Endodermal cell (in vitro differentiated cells): ENCODE results near the gene RGS16. TPM values are rescaled to one million over a fixed set of nuclear protein-coding genes. Genes with fewer than 3 reads are reported as not detected.

Source experiments
- DNase-seq: peaks from one replicate; pipeline ENCODE4 v3.0.0-alpha.2; 2017
- H3K27ac ChIP-seq: 2 replicates; pipeline ENCODE4 v1.5.1; 2013; ENCODE audit warnings: mild to moderate bottlenecking, low read depth, low read length, moderate library complexity
- H3K27me3 ChIP-seq: 2 replicates; pipeline ENCODE4 v1.6.1; 2013; ENCODE audit warnings: mild to moderate bottlenecking, low read length, moderate library complexity; ENCODE audit not compliant: insufficient read depth, control insufficient read depth, poor library complexity, severe bottlenecking
- H3K36me3 ChIP-seq: 2 replicates; pipeline ENCODE4 v1.7.0; 2013; ENCODE audit warnings: mild to moderate bottlenecking, low read length, moderate library complexity; ENCODE audit not compliant: control insufficient read depth, insufficient read depth
- H3K4me1 ChIP-seq: one replicate; pipeline ENCODE4 v1.7.0; 2013; ENCODE audit warnings: low read length; ENCODE audit not compliant: control insufficient read depth, insufficient read depth
- H3K4me3 ChIP-seq: 2 replicates; pipeline ENCODE4 v1.5.1; 2013; ENCODE audit warnings: mild to moderate bottlenecking, low read length, moderate library complexity
- H3K9ac ChIP-seq: 2 replicates; pipeline ENCODE4 v1.6.1; 2013; ENCODE audit warnings: mild to moderate bottlenecking, low read length, moderate library complexity; ENCODE audit not compliant: poor library complexity, severe bottlenecking; ENCODE audit errors: extremely low read depth
- H3K9me3 ChIP-seq: 2 replicates; pipeline ENCODE4 v1.6.1; 2013; ENCODE audit warnings: mild to moderate bottlenecking, low read length, moderate library complexity; ENCODE audit not compliant: control insufficient read depth
- H3K27ac Mint-ChIP-seq: 2 replicates; pipeline ENCODE4 v1.8.0; 2020; ENCODE audit warnings: mixed read lengths
- H3K27me3 Mint-ChIP-seq: 2 replicates; pipeline ENCODE4 v1.8.0; 2021; ENCODE audit warnings: mild to moderate bottlenecking, mixed read lengths; ENCODE audit not compliant: insufficient read depth
- H3K36me3 Mint-ChIP-seq: 2 replicates; pipeline ENCODE4 v1.8.0; 2020; ENCODE audit warnings: low read depth, mixed read lengths
- H3K4me1 Mint-ChIP-seq: 2 replicates; pipeline ENCODE4 v1.8.0; 2020; ENCODE audit warnings: mixed read lengths
- H3K4me3 Mint-ChIP-seq: 2 replicates; pipeline ENCODE4 v1.8.0; 2020; ENCODE audit warnings: mild to moderate bottlenecking, moderate library complexity, mixed read lengths
- H3K9me3 Mint-ChIP-seq: 2 replicates; pipeline ENCODE4 v1.8.0; 2020; ENCODE audit warnings: mild to moderate bottlenecking, mixed read lengths
- CTCF ChIP-seq: fragments of 200-600 bp; sonication (generic); conservative IDR thresholded peaks from 2 replicates; pipeline ENCODE4 v1.5.0; 2021; ENCODE audit warnings: antibody characterized with exemption, mild to moderate bottlenecking
- WGBS, 2 experiments: methylation state at CpG; one replicate each; pipeline versions ENCODE4 v1.1.5 to v1.1.7; 2013; ENCODE audit warnings: missing lambda C conversion rate in 2 of 2, mixed read lengths in 1 of 2; ENCODE audit not compliant: insufficient coverage in 1 of 2, insufficient read length in 1 of 2; 5-methylcytosine and 5-hydroxymethylcytosine counted together
- total RNA-seq, 2 donors: library from RNA; stranded (reverse); fragmentation: NEBNext Ultra II Directional in 1 of 2; extraction: Animal tissue kit (Norgen Biotek cat#: 25700) in 1 of 2; gene quantifications; 2 replicates in 1 of 2; 3 replicates in 1 of 2; pipeline ENCODE4 v1.2.1, GENCODE V29; 2021

The RGS16 gene
- total RNA-seq, 2 donors from 2014 or later: 14.8 to 19.4 TPM

DNA sequence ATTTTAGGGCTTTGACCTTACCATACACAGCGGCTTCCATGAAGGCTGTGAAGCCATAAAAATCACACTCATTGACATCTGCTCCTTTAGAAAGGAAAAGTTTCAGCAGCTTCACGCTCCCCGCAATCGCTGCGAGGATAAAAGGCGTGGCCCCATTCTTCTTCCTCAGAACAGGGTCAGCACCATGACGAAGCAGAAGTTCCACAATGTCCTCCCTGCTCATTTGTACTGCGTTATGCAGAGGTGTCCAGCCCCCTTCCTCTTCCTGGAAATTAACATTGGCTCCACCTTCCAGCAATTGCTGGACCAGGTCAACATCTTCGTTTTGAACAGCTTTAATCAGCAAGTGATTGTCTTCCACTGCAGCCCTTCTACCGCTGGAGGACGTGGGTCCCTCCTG is 17.8 kb downstream of the RGS16 start:
- no peaks in the 10 kb centered on the region for H3K36me3 Mint-ChIP-seq
- H3K9me3 Mint-ChIP-seq: no peaks in the 10 kb centered on the region
- H3K9ac ChIP-seq: no peak overlapping the region
- no peak for DNase-seq
- H3K27me3 Mint-ChIP-seq: no peaks in the 10 kb centered on the region
- H3K4me1 Mint-ChIP-seq: peaks cover 13% of the 10 kb centered on the region
- H3K36me3 ChIP-seq: no peaks in the 10 kb centered on the region
- H3K27me3 ChIP-seq: no peaks in the 10 kb centered on the region
- H3K4me3 ChIP-seq: no peak overlapping the region
- H3K9me3 ChIP-seq: no peaks in the 10 kb centered on the region
- no peak for TF ChIP-seq CTCF
- no peak overlapping the region for H3K4me3 Mint-ChIP-seq
- no peak overlapping the region for H3K27ac ChIP-seq
- no peak overlapping the region for H3K27ac Mint-ChIP-seq
- H3K4me1 ChIP-seq: peaks cover 3% of the 10 kb centered on the region
- WGBS, 2 experiments: 94 to 96% methylated on average over 10 to 11 of the region's 11 CpGs

DNA sequence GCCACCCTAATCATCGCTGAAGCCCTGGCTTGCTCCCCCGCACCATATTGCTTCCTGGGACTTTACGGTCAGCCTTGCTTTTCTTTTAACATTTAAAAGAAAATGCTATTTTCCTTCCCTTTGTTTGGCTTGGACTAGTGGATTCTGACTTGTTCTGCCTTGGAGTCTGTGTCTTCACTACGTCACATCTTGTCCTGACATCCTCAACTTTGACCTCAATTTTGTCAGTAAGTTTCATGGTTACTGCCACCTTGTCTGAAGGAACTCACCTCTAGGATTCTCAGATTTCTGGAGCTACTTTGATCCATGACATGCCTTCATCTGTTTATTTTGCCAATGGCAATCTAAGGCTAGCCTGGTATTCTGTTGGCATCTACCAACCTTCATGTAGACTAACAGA is 19.4 kb downstream of the RGS16 start:
- Mint-ChIP-seq H3K27me3 (no peaks in the 10 kb centered on the region), H3K4me1 (peaks cover 16% of the 10 kb centered on the region), H3K36me3 (peaks cover 9% of the 10 kb centered on the region), H3K9me3 (no peaks in the 10 kb centered on the region), H3K27ac (no peak overlapping the region), H3K4me3 (no peak overlapping the region)
- no peak for TF ChIP-seq CTCF
- H3K4me3 ChIP-seq: no peak overlapping the region
- no peaks in the 10 kb centered on the region for H3K9me3 ChIP-seq
- DNase-seq: no peak
- H3K27ac ChIP-seq: no peak overlapping the region
- H3K9ac ChIP-seq: no peak overlapping the region
- no peaks in the 10 kb centered on the region for H3K36me3 ChIP-seq
- H3K27me3 ChIP-seq: no peaks in the 10 kb centered on the region
- peaks cover 3% of the 10 kb centered on the region for H3K4me1 ChIP-seq
- WGBS, 2 experiments: 86 to 95% methylated on average over 2 to 4 of the region's 4 CpGs

DNA sequence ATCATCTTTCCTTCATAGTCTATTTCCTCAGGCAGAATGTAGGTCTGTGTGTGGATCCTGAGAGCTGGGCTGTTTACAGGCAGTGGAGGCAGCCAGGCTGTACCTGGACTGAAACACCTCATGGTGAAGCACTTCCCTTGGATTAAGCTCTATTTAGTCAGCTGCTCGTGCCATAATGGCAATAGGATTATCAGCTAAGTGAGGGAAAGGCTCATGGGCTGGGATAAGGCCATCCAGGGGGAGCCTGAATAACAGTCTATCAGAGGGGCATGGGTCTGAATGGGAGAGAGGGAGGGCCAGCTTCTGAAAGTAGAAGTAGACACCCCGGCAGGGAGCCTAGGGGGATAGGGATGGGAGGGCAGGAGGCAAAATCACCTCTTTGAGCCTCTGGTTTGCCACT is 23.5 kb downstream of the RGS16 start:
- Mint-ChIP-seq H3K36me3 (peaks cover 10% of the 10 kb centered on the region), H3K27ac (no peak overlapping the region), H3K27me3 (no peaks in the 10 kb centered on the region), H3K9me3 (no peaks in the 10 kb centered on the region), H3K4me1 (peaks cover 4% of the 10 kb centered on the region), H3K4me3 (no peak overlapping the region)
- H3K36me3 ChIP-seq: no peaks in the 10 kb centered on the region
- TF ChIP-seq CTCF: no peak
- H3K27me3 ChIP-seq: no peaks in the 10 kb centered on the region
- H3K4me3 ChIP-seq: no peak overlapping the region
- WGBS, 2 experiments: 89 to 100% methylated on average over 1 to 2 of the region's 2 CpGs
- no peak overlapping the region for H3K9ac ChIP-seq
- no peaks in the 10 kb centered on the region for H3K4me1 ChIP-seq
- no peaks in the 10 kb centered on the region for H3K9me3 ChIP-seq
- DNase-seq: no peak
- no peak overlapping the region for H3K27ac ChIP-seq
